ENCODE measurements around the gene HSCB. TPM values are rescaled to one million over a fixed set of nuclear protein-coding genes. Genes with fewer than 3 reads are reported as not detected.

HSCB gene
- total RNA-seq, 1 experiment from 2014 or later = 21.2 TPM

- WGBS (ENCODE audit: extremely low coverage, insufficient read length, low lambda C conversion rate) = 100% methylated on average over 1 of the region's 3 CpGs
These were observed 46.8 kb downstream of the HSCB start for GRCh38 chr22:28788601-28789000.

More at GRCh38 chr22:28788601-28789000, 46.8 kb downstream of the HSCB start:
- Histone ChIP-seq H2BK15ac (ENCODE audit: low read depth, low read length) (no peak overlapping the region), H3K9me3 (ENCODE audit: control insufficient read depth, low read depth, low read length) (no peaks in the 10 kb centered on the region), H2BK5ac (ENCODE audit: insufficient read length, low read length) (no peak overlapping the region), H3K27ac (ENCODE audit: insufficient read length, low read depth, low read length) (no peak overlapping the region), H4K91ac (ENCODE audit: insufficient read length, low read depth, low read length) (no peak overlapping the region), H3K4ac (ENCODE audit: low read depth, low read length) (no peak overlapping the region), H3K9ac (ENCODE audit: extremely low read depth, insufficient read length, low read length) (no peak overlapping the region), H3K79me1 (ENCODE audit: insufficient read depth, low read depth, low read length, poor library complexity, severe bottlenecking) (no peaks in the 10 kb centered on the region), H3K23ac (ENCODE audit: insufficient read length, low read depth, low read length) (no peak overlapping the region), H2AK5ac (ENCODE audit: insufficient read length, low read length) (no peak overlapping the region), H3K56ac (ENCODE audit: insufficient read length, low read depth, low read length) (no peak overlapping the region), H3K23me2 (ENCODE audit: insufficient read length, low read depth, low read length, poor library complexity, severe bottlenecking) (no peaks in the 10 kb centered on the region), H3K79me2 (ENCODE audit: insufficient read depth, low read length) (no peaks in the 10 kb centered on the region), H3K18ac (ENCODE audit: insufficient read length, low read depth, low read length) (no peak overlapping the region), H3K27me3 (ENCODE audit: insufficient read depth, low read length) (no peaks in the 10 kb centered on the region), H2BK20ac (ENCODE audit: low read depth, low read length, poor library complexity, severe bottlenecking) (no peak overlapping the region), H4K20me1 (ENCODE audit: control insufficient read depth, insufficient read depth, insufficient read length) (no peaks in the 10 kb centered on the region), H3K4me2 (ENCODE audit: insufficient read depth, insufficient read length, low read length) (no peak overlapping the region), H3K14ac (ENCODE audit: insufficient read depth, low read length) (no peak overlapping the region), H3K4me1 (ENCODE audit: insufficient read depth, low read length) (no peaks in the 10 kb centered on the region), H4K5ac (ENCODE audit: insufficient read length, low read depth, low read length) (no peak overlapping the region), H3T11ph (ENCODE audit: low read length) (no peak overlapping the region), H4K8ac (replicated peaks; ENCODE audit: insufficient read length, low read depth, low read length) (no peak overlapping the region), H2BK12ac (ENCODE audit: insufficient read length, low read depth, low read length) (no peak overlapping the region), H2BK120ac (ENCODE audit: low read depth, low read length, poor library complexity, severe bottlenecking) (no peak overlapping the region), H2AFZ (ENCODE audit: low read length) (no peak overlapping the region)
- Mint-ChIP-seq H3K36me3 (ENCODE audit: insufficient read depth in 1 of 3, low read depth in 3 of 3) (peaks cover 23 to 54% (median 54%) of the 10 kb centered on the region in 3 experiments; a peak in 6 of 7 replicates), H3K4me1 (no peaks in the 10 kb centered on the region), H3K27ac (no peak overlapping the region; a peak in 1 of 7 replicates), H3K9me3 (no peaks in the 10 kb centered on the region; a peak in 1 of 5 replicates), H3K27me3 (ENCODE audit: low read depth) (no peaks in the 10 kb centered on the region), H3K4me3 (no peak overlapping the region)
- DNase-seq = no peak
- TF ChIP-seq CTCF (conservative IDR thresholded peaks at IDR 0.05) = no peak
